HepG2 (cell line): ENCODE data around the gene CDK3. TPM values are rescaled to one million over a fixed set of nuclear protein-coding genes. Genes with fewer than 3 reads are reported as not detected.

Source experiments
- CAMTA2 ChIP-seq: sonication (generic); formaldehyde crosslinking; IDR thresholded peaks from 2 replicates; pipeline ENCODE4 v1.4.0; 2020; ENCODE audit warnings: mild to moderate bottlenecking, missing genetic modification reagents, borderline replicate concordance
- FOXK1 ChIP-seq: sonication (generic); formaldehyde crosslinking; IDR thresholded peaks from 2 replicates; pipeline ENCODE4 v1.4.0; 2020; ENCODE audit warnings: low read depth, missing genetic modification reagents, borderline replicate concordance
- HES4 ChIP-seq: sonication (generic); formaldehyde crosslinking; IDR thresholded peaks from 2 replicates; pipeline ENCODE4 v1.9.0; 2021; ENCODE audit warnings: mild to moderate bottlenecking, missing genetic modification reagents, borderline replicate concordance
- HIC2 ChIP-seq: sonication (generic); formaldehyde crosslinking; IDR thresholded peaks from 2 replicates; pipeline ENCODE4 v1.9.0; 2022; ENCODE audit warnings: low read depth, missing genetic modification reagents
- HNF4A ChIP-seq: sonication (generic); formaldehyde crosslinking; IDR thresholded peaks from 2 replicates; pipeline ENCODE4 v1.4.0; 2020; ENCODE audit warnings: missing genetic modification reagents
- HNRNPK ChIP-seq: fragments of 200-400 bp; formaldehyde crosslinking; IDR thresholded peaks from 2 replicates; pipeline ENCODE4 v1.6.1; 2018; ENCODE audit warnings: low read length, low read depth, moderate library complexity, mild to moderate bottlenecking; ENCODE audit not compliant: poor library complexity, severe bottlenecking
- NFYB ChIP-seq: sonication (generic); formaldehyde crosslinking; IDR thresholded peaks from 2 replicates; pipeline ENCODE4 v1.4.0; 2020; ENCODE audit warnings: missing genetic modification reagents
- RNF219 ChIP-seq: sonication (generic); formaldehyde crosslinking; IDR thresholded peaks from 2 replicates; pipeline ENCODE4 v1.5.0; 2020; ENCODE audit warnings: mild to moderate bottlenecking, missing genetic modification reagents
- RXRA ChIP-seq: sonication (generic); formaldehyde crosslinking; IDR thresholded peaks from 2 replicates; pipeline ENCODE4 v1.5.1; 2020; ENCODE audit warnings: missing genetic modification reagents
- ZC3H13 ChIP-seq: sonication (generic); formaldehyde crosslinking; IDR thresholded peaks from 2 replicates; pipeline ENCODE4 v1.8.1; 2023; ENCODE audit warnings: mild to moderate bottlenecking, missing genetic modification reagents, moderate library complexity
- ZFY ChIP-seq: sonication (generic); formaldehyde crosslinking; IDR thresholded peaks from 2 replicates; pipeline ENCODE4 v1.4.0; 2020; ENCODE audit warnings: missing genetic modification reagents
- ZNF224 ChIP-seq: sonication (generic); formaldehyde crosslinking; IDR thresholded peaks from 2 replicates; pipeline ENCODE4 v1.5.0; 2020; ENCODE audit warnings: mild to moderate bottlenecking, missing genetic modification reagents
- ZNF232 ChIP-seq: sonication (generic); formaldehyde crosslinking; IDR thresholded peaks from 2 replicates; pipeline ENCODE4 v1.4.0; 2020; ENCODE audit warnings: missing genetic modification reagents, borderline replicate concordance
- ZNF501 ChIP-seq: sonication (generic); formaldehyde crosslinking; IDR thresholded peaks from 2 replicates; pipeline ENCODE4 v1.5.1; 2020; ENCODE audit warnings: mild to moderate bottlenecking, moderate library complexity, missing genetic modification reagents
- ZNF572 ChIP-seq: sonication (generic); formaldehyde crosslinking; IDR thresholded peaks from 2 replicates; pipeline ENCODE4 v1.5.1; 2020; ENCODE audit warnings: mild to moderate bottlenecking, missing genetic modification reagents
- ZNF770 ChIP-seq: sonication (generic); formaldehyde crosslinking; IDR thresholded peaks from 2 replicates; pipeline ENCODE4 v1.5.0; 2020; ENCODE audit warnings: mild to moderate bottlenecking, missing genetic modification reagents
- polyA plus RNA-seq, 8 experiments: library from polyadenylated mRNA; depleted of rRNA in 3 of 8; stranded (reverse) in 7 of 8; unstranded in 1 of 8; fragments of >200 nt; fragmentation: Illumina TruSeq in 4 of 8; extraction: Trizol in 4 of 8; gene quantifications; 2 replicates each; pipeline versions ENCODE4 v1.2.1 to v1.2.3, GENCODE V29; 2011 to 2016; ENCODE audit warnings: low read depth in 4 of 8, missing spikeins in 1 of 8, mixed read lengths in 1 of 8; ENCODE audit not compliant: insufficient read depth in 1 of 8
- total RNA-seq, 5 experiments: library from RNA; depleted of rRNA; stranded (reverse); fragments of >200 nt; fragmentation: Illumina TruSeq; extraction: Trizol; gene quantifications; 2 replicates each; pipeline ENCODE4 v1.2.3, GENCODE V29; 2016; ENCODE audit warnings: low read depth in 1 of 5

The CDK3 gene
- total and polyA plus RNA-seq, 2 of the 13 experiments (the other 11 are each of a cell fraction or from before 2014, with no cell fraction given): 5.8 to 11.4 TPM

- TF ChIP-seq ZNF770 (peak; percentile 38; the same call in 1 of the 2 replicates), ZNF501 (CRISPR knock-in tag) (peak; percentile 7; the same call in 1 of the 2 replicates), HIC2 (CRISPR knock-in tag) (peak; percentile 4; the same call in 1 of the 2 replicates), ZNF224 (CRISPR knock-in tag) (0 out of 2 replicates have a peak, but pooled peaks have one; percentile 19), ZNF572 (CRISPR knock-in tag) (peak; percentile 60; the same call in 1 of the 2 replicates), RNF219 (CRISPR knock-in tag) (no peak), ZC3H13 (CRISPR knock-in tag) (0 out of 2 replicates have a peak, but pooled peaks have one; percentile 6), NFYB (CRISPR knock-in tag) (no peak), HNF4A (CRISPR knock-in tag) (peak; percentile 26; the same call in 1 of the 2 replicates), ZNF232 (CRISPR knock-in tag) (0 out of 2 replicates have a peak, but pooled peaks have one; percentile 70), CAMTA2 (CRISPR knock-in tag) (0 out of 2 replicates have a peak, but pooled peaks have one; percentile 50), HNRNPK (peak; percentile 32), FOXK1 (CRISPR knock-in tag) (peak; percentile 18; the same call in 1 of the 2 replicates), RXRA (0 out of 2 replicates have a peak, but pooled peaks have one; percentile 7), HES4 (CRISPR knock-in tag) (peak; percentile 39; the same call in 1 of the 2 replicates), ZFY (CRISPR knock-in tag) (peak; percentile 50; the same call in 1 of the 2 replicates)
Observed at GRCh38 chr17:76026714-76027158, 26.1 kb downstream of the CDK3 start (continued).
